SK-N-SH (cell line): Measurements from ENCODE around the gene ASB4. TPM values are rescaled to one million over a fixed set of nuclear protein-coding genes. Genes with fewer than 3 reads are reported as not detected.

Experiments
- CTCF ChIA-PET: fragments of 300-600, 350-600 bp; formaldehyde crosslinking; extraction: SDS; loops from one replicate; lab custom pipeline; 2021; lab: Yijun Ruan, JAX
- POLR2A ChIA-PET: fragments of 350-600 bp; sonication (Branson Sonifier 250); formaldehyde crosslinking; extraction: SDS; loops from one replicate; lab custom pipeline; 2020; ENCODE audit warnings: antibody characterized with exemption, inconsistent platforms; lab: Yijun Ruan, JAX
- DNase-seq: peaks from one replicate; pipeline ENCODE4 v3.0.0; 2012
- H2AFZ ChIP-seq: fragments of 200-600 bp; sonication (generic); 2 replicates; pipeline ENCODE4 v1.8.1; 2016; ENCODE audit warnings: antibody characterized with exemption, mild to moderate bottlenecking, low read depth
- H3F3A ChIP-seq: fragments of 200-600 bp; sonication (generic); replicated peaks from 2 replicates; pipeline ENCODE3; 2016; ENCODE audit warnings: antibody characterized with exemption, mild to moderate bottlenecking; ENCODE audit not compliant: insufficient read depth
- H3K27ac ChIP-seq, 2 experiments: fragments of 200-500 bp in 1 of 2; fragments of 200-600 bp in 1 of 2; sonication (Bioruptor generic) in 1 of 2; sonication (generic), shearing (Covaris generic) in 1 of 2; 2 replicates each; pipeline versions ENCODE4 v1.5.1 to v1.6.1; 2014 to 2016; ENCODE audit warnings: low read depth in 2 of 2, inconsistent platforms in 1 of 2, low read length in 1 of 2, mild to moderate bottlenecking in 1 of 2, mixed read lengths in 1 of 2
- H3K27me3 ChIP-seq: fragments of 200-600 bp; sonication (generic), shearing (Covaris generic); 2 replicates; pipeline ENCODE4 v1.6.1; 2016; ENCODE audit warnings: mixed run types; ENCODE audit not compliant: insufficient read depth
- H3K36me3 ChIP-seq, 2 experiments: fragments of 200-500 bp in 1 of 2; fragments of 200-600 bp in 1 of 2; sonication (Bioruptor generic) in 1 of 2; sonication (generic) in 1 of 2; replicated peaks in 1 of 2; 2 replicates each; pipeline versions ENCODE3 to v1.5.1; 2014 to 2016; ENCODE audit warnings: low read length in 1 of 2, mild to moderate bottlenecking in 1 of 2; ENCODE audit not compliant: insufficient read depth in 2 of 2, control insufficient read depth in 1 of 2
- H3K4me1 ChIP-seq, 2 experiments: fragments of 200-500 bp in 1 of 2; fragments of 200-600 bp in 1 of 2; sonication (Bioruptor generic) in 1 of 2; sonication (generic), shearing (Covaris generic) in 1 of 2; 2 replicates each; pipeline versions ENCODE4 v1.5.1 to v1.6.1; 2014 to 2016; ENCODE audit warnings: low read depth in 1 of 2, low read length in 1 of 2, mixed run types in 1 of 2; ENCODE audit not compliant: insufficient read depth in 2 of 2, control insufficient read depth in 1 of 2
- H3K4me2 ChIP-seq: fragments of 200-600 bp; sonication (generic), shearing (Covaris generic); 2 replicates; pipeline ENCODE4 v1.6.1; 2017; ENCODE audit warnings: mixed run types
- H3K4me3 ChIP-seq, 2 experiments: fragments of 200-500 bp in 1 of 2; fragments of 200-600 bp in 1 of 2; sonication (Bioruptor generic) in 1 of 2; sonication (generic), shearing (Covaris generic) in 1 of 2; 2 replicates each; pipeline versions ENCODE4 v1.5.1 to v1.8.1; 2014 to 2016; ENCODE audit warnings: low read depth in 2 of 2, inconsistent platforms in 1 of 2, low read length in 1 of 2, mild to moderate bottlenecking in 1 of 2, mixed read lengths in 1 of 2, moderate library complexity in 1 of 2
- H3K79me2 ChIP-seq: fragments of 200-600 bp; sonication (generic); 2 replicates; pipeline ENCODE4 v1.8.1; 2017; ENCODE audit warnings: mild to moderate bottlenecking; ENCODE audit not compliant: insufficient read depth
- H3K9ac ChIP-seq: fragments of 200-600 bp; sonication (generic); 2 replicates; pipeline ENCODE4 v1.6.1; 2017; ENCODE audit warnings: mixed run types
- H3K9me2 ChIP-seq: fragments of 200-600 bp; sonication (generic); 2 replicates; pipeline ENCODE4 v1.6.1; 2017; ENCODE audit warnings: mixed run types
- H3K9me3 ChIP-seq: fragments of 200-600 bp; sonication (generic); 2 replicates; pipeline ENCODE4 v1.6.1; 2017; ENCODE audit warnings: mixed run types, mild to moderate bottlenecking, moderate library complexity
- H4K20me1 ChIP-seq: fragments of 200-600 bp; sonication (generic); 2 replicates; pipeline ENCODE4 v1.6.1; 2017; ENCODE audit warnings: mild to moderate bottlenecking, mixed run types; ENCODE audit not compliant: insufficient read depth
- CTCF ChIP-seq: fragments of 200-600 bp; sonication (generic); IDR thresholded peaks from 2 replicates; pipeline ENCODE4 v1.6.1; 2017; ENCODE audit warnings: antibody characterized with exemption, mild to moderate bottlenecking, moderate library complexity
- FOXM1 ChIP-seq: IDR thresholded peaks from 2 replicates; pipeline ENCODE4 v1.4.0; 2012; ENCODE audit warnings: low read depth, mild to moderate bottlenecking
- GATA2 ChIP-seq: sonication (generic); formaldehyde crosslinking; IDR thresholded peaks from 2 replicates; pipeline ENCODE4 v1.5.0; 2020; ENCODE audit warnings: mild to moderate bottlenecking, missing genetic modification reagents
- MAX ChIP-seq: IDR thresholded peaks from 2 replicates; pipeline ENCODE4 v1.4.0; 2012; ENCODE audit warnings: low read depth
- RAD21 ChIP-seq: IDR thresholded peaks from 2 replicates; pipeline ENCODE4 v1.6.1; 2012; ENCODE audit warnings: mild to moderate bottlenecking, low read length
- RCOR1 ChIP-seq: fragments of 150-350 bp; IDR thresholded peaks from 2 replicates; pipeline ENCODE4 v1.6.1; 2017; ENCODE audit warnings: antibody characterized with exemption, low read length
- SMC3 ChIP-seq: IDR thresholded peaks from 2 replicates; pipeline ENCODE4 v1.6.1; 2012; ENCODE audit warnings: low read depth, low read length, improper control_type of control experiment
- TCF12 ChIP-seq: IDR thresholded peaks from 2 replicates; pipeline ENCODE4 v1.4.0; 2012
- USF1 ChIP-seq: IDR thresholded peaks from 2 replicates; pipeline ENCODE4 v1.4.0; 2012; ENCODE audit warnings: low read depth, borderline replicate concordance
- USF2 ChIP-seq: fragments of 150-350 bp; IDR thresholded peaks from 2 replicates; pipeline ENCODE4 v1.6.1; 2017; ENCODE audit warnings: antibody characterized with exemption, low read length, low read depth, borderline replicate concordance
- YY1 ChIP-seq: IDR thresholded peaks from 2 replicates; pipeline ENCODE4 v1.4.0; 2012; ENCODE audit warnings: low read depth, mild to moderate bottlenecking
- ZBTB33 ChIP-seq: IDR thresholded peaks from 2 replicates; pipeline ENCODE4 v1.4.0; 2012; ENCODE audit warnings: low read depth, borderline replicate concordance
- WGBS: methylation state at CpG from one replicate; pipeline ENCODE4 v1.1.6; 2017; ENCODE audit warnings: low lambda C conversion rate; 5-methylcytosine and 5-hydroxymethylcytosine counted together
- polyA plus RNA-seq, 3 experiments: library from polyadenylated mRNA; depleted of rRNA; stranded (reverse); fragments of >200 nt; gene quantifications; 2 replicates each; pipeline ENCODE4 v1.2.3, GENCODE V29; 2012

ASB4 gene
- polyA plus RNA-seq, 1 of the 3 experiments (the other 2 are of a cell fraction) = not detected

- peaks cover 0 to 3% of the 10 kb centered on the region in 2 experiments; a peak in 1 of 4 replicates for H3K4me1 ChIP-seq
- no peaks in the 10 kb centered on the region for H3K36me3 ChIP-seq
- no peak overlapping the region for H3K27ac ChIP-seq
- ChIA-PET POLR2A (no interaction called here), CTCF (interaction anchor here (0.6 to 26.6 kb wide), 6 partner anchors 9 to 165 kb away, joined by 3 to 530 read pairs (median 4); no protein-coding TSS in a partner anchor)
- no peaks in the 10 kb centered on the region for H4K20me1 ChIP-seq
- TF ChIP-seq RAD21 = no peak
- TF ChIP-seq USF2 = no peak
- TF ChIP-seq YY1 = no peak
- no peak for TF ChIP-seq USF1
- no peak for TF ChIP-seq ZBTB33
- TF ChIP-seq RCOR1 = no peak
- TF ChIP-seq FOXM1 = no peak
- no peak for TF ChIP-seq GATA2
- TF ChIP-seq MAX = no peak
- no peak for TF ChIP-seq SMC3
- no peak for TF ChIP-seq TCF12
- no peak for TF ChIP-seq CTCF
- DNase-seq = no peak
- H2AFZ ChIP-seq = no peak overlapping the region
- H3K9ac ChIP-seq = no peak overlapping the region
- 9% methylated on average over 3 of the region's 3 CpGs for WGBS
- peaks cover 56% of the 10 kb centered on the region for H3K27me3 ChIP-seq
- no peaks in the 10 kb centered on the region for H3K9me3 ChIP-seq
- no peaks in the 10 kb centered on the region for H3K9me2 ChIP-seq
- H3K79me2 ChIP-seq = no peaks in the 10 kb centered on the region
- H3K4me3 ChIP-seq = no peak overlapping the region
- H3F3A ChIP-seq = no peaks in the 10 kb centered on the region
- no peak overlapping the region for H3K4me2 ChIP-seq
These were observed 39.8 kb downstream of the ASB4 start for GRCh38 chr7:95525503-95525902.
